Progenitor cell of endocrine pancreas (in vitro differentiated cells): ENCODE data around the gene OR51S1. TPM values are rescaled to one million over a fixed set of nuclear protein-coding genes. Genes with fewer than 3 reads are reported as not detected.

Source experiments
- DNase-seq: peaks from one replicate; pipeline ENCODE4 v3.0.0; 2021; ENCODE audit warnings: low spot score; ENCODE audit not compliant: unreplicated experiment
- H3K27ac Mint-ChIP-seq: 2 replicates; pipeline ENCODE4 v1.8.0; 2021; ENCODE audit warnings: mild to moderate bottlenecking, moderate library complexity, mixed read lengths
- H3K27me3 Mint-ChIP-seq: 2 replicates; pipeline ENCODE4 v1.8.0; 2021; ENCODE audit warnings: mixed read lengths
- H3K36me3 Mint-ChIP-seq: 2 replicates; pipeline ENCODE4 v1.8.0; 2022; ENCODE audit warnings: mixed read lengths; ENCODE audit not compliant: insufficient read depth
- H3K4me1 Mint-ChIP-seq: 2 replicates; pipeline ENCODE4 v1.8.0; 2021; ENCODE audit warnings: low read depth, mixed read lengths
- H3K4me3 Mint-ChIP-seq: 2 replicates; pipeline ENCODE4 v1.8.0; 2021; ENCODE audit warnings: low read depth, mild to moderate bottlenecking, moderate library complexity, mixed read lengths
- H3K9me3 Mint-ChIP-seq: 2 replicates; pipeline ENCODE4 v1.8.0; 2021; ENCODE audit warnings: low read depth, mixed read lengths
- CTCF ChIP-seq: fragments of 200-600 bp; sonication (generic); IDR thresholded peaks from one replicate; pipeline ENCODE4 v1.5.0; 2021; ENCODE audit warnings: antibody characterized with exemption, mild to moderate bottlenecking; ENCODE audit not compliant: unreplicated experiment
- total RNA-seq: library from RNA; stranded (reverse); gene quantifications from 2 replicates; pipeline ENCODE4 v1.2.1, GENCODE V29; 2021

The OR51S1 gene
- total RNA-seq, 1 donor from 2014 or later, result not detected

GRCh38 chr11:4830346-4830745, 18.7 kb downstream of the OR51S1 start:
- H3K9me3 Mint-ChIP-seq, result no peaks in the 10 kb centered on the region
- no peak for DNase-seq
- no peaks in the 10 kb centered on the region for H3K36me3 Mint-ChIP-seq
- H3K27ac Mint-ChIP-seq, result no peak overlapping the region
- no peaks in the 10 kb centered on the region for H3K4me1 Mint-ChIP-seq
- TF ChIP-seq CTCF, result no peak
- H3K27me3 Mint-ChIP-seq, result no peaks in the 10 kb centered on the region
- no peak overlapping the region for H3K4me3 Mint-ChIP-seq

- Mint-ChIP-seq H3K27ac (no peak overlapping the region), H3K4me3 (no peak overlapping the region), H3K4me1 (no peaks in the 10 kb centered on the region), H3K27me3 (no peaks in the 10 kb centered on the region), H3K36me3 (no peaks in the 10 kb centered on the region), H3K9me3 (no peaks in the 10 kb centered on the region)
- no peak for DNase-seq
- peak; percentile 49 for TF ChIP-seq CTCF
These were observed 22.6 kb downstream of the OR51S1 start for GRCh38 chr11:4826425-4826824.

- no peaks in the 10 kb centered on the region for H3K27me3 Mint-ChIP-seq
- H3K9me3 Mint-ChIP-seq, result no peaks in the 10 kb centered on the region
- no peaks in the 10 kb centered on the region for H3K36me3 Mint-ChIP-seq
- no peak overlapping the region for H3K27ac Mint-ChIP-seq
- TF ChIP-seq CTCF, result no peak
- no peak for DNase-seq
- no peak overlapping the region for H3K4me3 Mint-ChIP-seq
- H3K4me1 Mint-ChIP-seq, result no peaks in the 10 kb centered on the region
These were observed 23.9 kb downstream of the OR51S1 start for GRCh38 chr11:4825132-4825531.

- Mint-ChIP-seq H3K27ac (no peak within 1 kb of the TSS), H3K27me3 (no peaks in the 10 kb centered on the region), H3K4me1 (peaks cover 1% of the 10 kb centered on the region), H3K4me3 (no peak within 1 kb of the TSS), H3K9me3 (no peaks in the 10 kb centered on the region), H3K36me3 (no peaks in the 10 kb centered on the region)
- no peak for TF ChIP-seq CTCF
- DNase-seq, result no peak
These were observed 28.0 kb downstream of the OR51S1 start, which contains the start of gene OR51F2 for GRCh38 chr11:4821021-4821420. TSS of gene OR51F2 (plus strand) at chr11:4821321. CDS start at chr11:4821422, 101 bp downstream.

- Mint-ChIP-seq H3K4me1 (peaks cover 6% of the 10 kb centered on the region), H3K27me3 (no peaks in the 10 kb centered on the region), H3K36me3 (no peaks in the 10 kb centered on the region), H3K4me3 (no peak overlapping the region), H3K9me3 (no peaks in the 10 kb centered on the region), H3K27ac (no peak overlapping the region)
- TF ChIP-seq CTCF, result no peak
- no peak for DNase-seq
These were observed 39.8 kb downstream of the OR51S1 start for GRCh38 chr11:4809246-4809645.
